B cell (primary cell): ENCODE results near the gene BHLHA9. TPM values are rescaled to one million over a fixed set of nuclear protein-coding genes. Genes with fewer than 3 reads are reported as not detected.

Experiments
- ATAC-seq: fragments of 200-7000 bp; cut with Tn5 transposase; one replicate; pipeline ENCODE4 v1.10.0; 2021; ENCODE audit warnings: low read depth, mild to moderate bottlenecking, moderate number of reproducible peaks, moderate library complexity
- CTCF ChIA-PET: fragments of 350-600 bp; sonication (Branson Sonifier 250); formaldehyde crosslinking; loops from one replicate; lab custom pipeline; 2021; ENCODE audit warnings: antibody characterized with exemption, inconsistent platforms; lab: Charles Lee
- POLR2A ChIA-PET: fragments of 350-600 bp; sonication (Branson Sonifier 250); formaldehyde crosslinking; loops from one replicate; lab custom pipeline; 2021; ENCODE audit warnings: antibody characterized with exemption; lab: Charles Lee
- DNase-seq: peaks from one replicate; pipeline ENCODE4 v3.0.0; 2013
- H2AFZ ChIP-seq: 2 replicates; pipeline ENCODE4 v1.6.1; 2012; ENCODE audit warnings: mild to moderate bottlenecking, low read depth, low read length; ENCODE audit not compliant: insufficient read depth, poor library complexity, severe bottlenecking
- H3K27ac ChIP-seq, 2 donors: 1 replicate in 1 of 2; 2 replicates in 1 of 2; pipeline ENCODE4 v1.5.1; 2012 to 2013; ENCODE audit warnings: low read length in 2 of 2, mild to moderate bottlenecking in 2 of 2, moderate library complexity in 1 of 2
- H3K27me3 ChIP-seq, 4 experiments: fragments of 200-600 bp in 1 of 4; sonication (generic) in 1 of 4; replicated peaks in 1 of 4; 1 replicate in 2 of 4; 2 replicates in 2 of 4; pipeline versions ENCODE4 v1.6.1 to v1.7.0; 2013 to 2016; ENCODE audit warnings: low read length in 3 of 4, mild to moderate bottlenecking in 2 of 4, mixed read lengths in 1 of 4, moderate library complexity in 1 of 4; ENCODE audit not compliant: insufficient read depth in 4 of 4, control insufficient read depth in 3 of 4; ENCODE audit errors: control extremely low read depth in 1 of 4
- H3K36me3 ChIP-seq, 2 experiments: replicated peaks in 1 of 2; 1 replicate in 1 of 2; 2 replicates in 1 of 2; pipeline versions ENCODE4 v1.6.1 to v1.7.1; 2013; ENCODE audit warnings: low read length in 1 of 2; ENCODE audit not compliant: insufficient read depth in 2 of 2, control insufficient read depth in 1 of 2; ENCODE audit errors: control extremely low read depth in 1 of 2, extremely low read depth in 1 of 2
- H3K4me1 ChIP-seq, 2 donors: fragments of 200-600 bp in 1 of 2; sonication (generic) in 1 of 2; 1 replicate in 1 of 2; 2 replicates in 1 of 2; pipeline versions ENCODE4 v1.5.1 to v1.6.1; 2013 to 2017; ENCODE audit warnings: low read length in 2 of 2; ENCODE audit not compliant: control insufficient read depth in 2 of 2, insufficient read depth in 2 of 2
- H3K4me2 ChIP-seq: replicated peaks from 2 replicates; pipeline ENCODE3; 2012; ENCODE audit warnings: mild to moderate bottlenecking, low read depth, low read length; ENCODE audit not compliant: poor library complexity, severe bottlenecking
- H3K4me3 ChIP-seq, 5 experiments: fragments of 200-600 bp in 1 of 5; sonication (generic) in 1 of 5; 1 replicate in 3 of 5; 2 replicates in 2 of 5; pipeline versions ENCODE4 v1.5.1 to v1.7.0; 2011 to 2016; ENCODE audit warnings: low read length in 4 of 5, mild to moderate bottlenecking in 4 of 5, low read depth in 2 of 5, control low read depth in 1 of 5, moderate library complexity in 1 of 5; ENCODE audit not compliant: insufficient read depth in 1 of 5; ENCODE audit errors: control extremely low read depth in 1 of 5, extremely low read depth in 1 of 5
- H3K79me2 ChIP-seq: fragments of 200-600 bp; sonication (generic); one replicate; pipeline ENCODE4 v1.6.0; 2016; ENCODE audit warnings: low read length; ENCODE audit not compliant: control insufficient read depth, insufficient read depth
- H3K9ac ChIP-seq: fragments of 200-600 bp; sonication (generic); 2 replicates; pipeline ENCODE4 v1.6.1; 2017; ENCODE audit warnings: mild to moderate bottlenecking, low read length, moderate library complexity
- H3K9me3 ChIP-seq, 3 donors: one replicate each; pipeline versions ENCODE4 v1.6.1 to v1.7.1; 2013; ENCODE audit warnings: low read length in 2 of 3; ENCODE audit not compliant: control insufficient read depth in 2 of 3, insufficient read depth in 1 of 3; ENCODE audit errors: control extremely low read depth in 1 of 3
- H4K20me1 ChIP-seq: 2 replicates; pipeline ENCODE4 v1.6.0; 2012; ENCODE audit warnings: mild to moderate bottlenecking, low read length; ENCODE audit not compliant: insufficient read depth, control insufficient read depth, poor library complexity, severe bottlenecking
- H3K27ac Mint-ChIP-seq: one replicate; pipeline ENCODE4 v1.8.0; 2021; ENCODE audit warnings: mixed read lengths
- H3K27me3 Mint-ChIP-seq: one replicate; pipeline ENCODE4 v1.8.0; 2021; ENCODE audit warnings: mixed read lengths
- H3K4me1 Mint-ChIP-seq: one replicate; pipeline ENCODE4 v1.8.0; 2021; ENCODE audit warnings: mixed read lengths
- H3K4me3 Mint-ChIP-seq: one replicate; pipeline ENCODE4 v1.8.0; 2021; ENCODE audit warnings: mixed read lengths
- H3K9me3 Mint-ChIP-seq: one replicate; pipeline ENCODE4 v1.8.0; 2022; ENCODE audit warnings: mixed read lengths; ENCODE audit not compliant: insufficient read depth
- CTCF ChIP-seq: fragments of 200-600 bp; IDR thresholded peaks from one replicate; pipeline ENCODE4 v1.8.0; 2022; ENCODE audit warnings: antibody characterized with exemption, mild to moderate bottlenecking
- EZH2 ChIP-seq: IDR thresholded peaks from 2 replicates; pipeline ENCODE4 v1.6.1; 2012; ENCODE audit warnings: borderline replicate concordance, low read depth, mild to moderate bottlenecking, moderate library complexity, low read length; ENCODE audit not compliant: insufficient read depth, poor library complexity, severe bottlenecking
- WGBS: methylation state at CpG from one replicate; pipeline ENCODE4 v1.1.5; 2013; ENCODE audit warnings: missing lambda C conversion rate; ENCODE audit not compliant: insufficient coverage; 5-methylcytosine and 5-hydroxymethylcytosine counted together
- intact Hi-C: fragments of 100-400 bp; cut with micrococcal nuclease; formaldehyde crosslinking; loops from one replicate; pipeline ENCODE4 v1.10.0; 2022
- polyA plus RNA-seq: library from polyadenylated mRNA; depleted of rRNA; stranded (reverse); fragments of >200 nt; gene quantifications from 2 replicates; pipeline ENCODE4 v1.2.3, GENCODE V29; 2012
- total RNA-seq, 2 donors: library from RNA; stranded (reverse); fragments of 120-200 nt in 1 of 2; gene quantifications; 1 replicate in 1 of 2; 2 replicates in 1 of 2; pipeline versions ENCODE4 v1.2.3 to v1.2.4, GENCODE V29; 2013 to 2022

BHLHA9 gene
- total and polyA plus RNA-seq, 2 donors (not counting 1 experiment from before 2014, with no cell fraction given): not detected

DNA sequence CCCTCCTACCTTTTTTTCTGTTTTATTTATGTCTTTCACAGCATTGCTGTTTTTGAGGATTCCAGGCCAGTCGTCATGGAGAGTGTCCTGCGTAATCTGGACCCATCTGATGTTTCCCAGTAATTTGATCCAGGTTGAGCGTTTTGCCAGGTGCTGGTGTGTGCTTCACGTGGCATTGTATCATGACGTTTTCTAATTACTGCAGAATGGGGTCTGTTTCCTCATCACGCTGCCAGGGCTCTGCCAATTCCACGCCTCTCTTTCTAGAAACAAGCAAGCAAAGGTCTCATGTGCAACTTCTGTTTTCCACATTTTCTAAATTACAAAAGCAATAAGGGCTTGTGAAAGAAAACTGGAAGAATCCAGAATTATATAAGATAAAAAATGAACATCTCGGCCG is 28.3 kb upstream of the BHLHA9 start:
- Histone ChIP-seq H4K20me1 (no peaks in the 10 kb centered on the region), H3K27me3 (peaks cover 0 to 2% (median 0%) of the 10 kb centered on the region in 4 experiments), H3K4me1 (no peaks in the 10 kb centered on the region), H3K36me3 (no peaks in the 10 kb centered on the region), H3K79me2 (no peaks in the 10 kb centered on the region), H2AFZ (no peak overlapping the region), H3K4me3 (no peak overlapping the region), H3K9me3 (peaks cover 0 to 4% (median 0%) of the 10 kb centered on the region in 3 donors), H3K4me2 (no peak overlapping the region), H3K9ac (no peak overlapping the region), H3K27ac (no peak overlapping the region)
- WGBS: 87% methylated on average over 4 of the region's 9 CpGs
- Mint-ChIP-seq H3K9me3 (no peaks in the 10 kb centered on the region), H3K27me3 (peaks cover 8% of the 10 kb centered on the region), H3K4me3 (no peak overlapping the region), H3K4me1 (no peaks in the 10 kb centered on the region), H3K27ac (no peak overlapping the region)
- DNase-seq (no peak), ATAC-seq (no peak)
- ChIA-PET CTCF (no interaction called here), POLR2A (interaction anchor here (0.7 kb wide), 1 partner anchor 17 kb away, joined by 5 read pairs; no protein-coding TSS in a partner anchor)
- intact Hi-C loops: no loop called here
- no peak for TF ChIP-seq CTCF
- TF ChIP-seq EZH2: no peak

DNA sequence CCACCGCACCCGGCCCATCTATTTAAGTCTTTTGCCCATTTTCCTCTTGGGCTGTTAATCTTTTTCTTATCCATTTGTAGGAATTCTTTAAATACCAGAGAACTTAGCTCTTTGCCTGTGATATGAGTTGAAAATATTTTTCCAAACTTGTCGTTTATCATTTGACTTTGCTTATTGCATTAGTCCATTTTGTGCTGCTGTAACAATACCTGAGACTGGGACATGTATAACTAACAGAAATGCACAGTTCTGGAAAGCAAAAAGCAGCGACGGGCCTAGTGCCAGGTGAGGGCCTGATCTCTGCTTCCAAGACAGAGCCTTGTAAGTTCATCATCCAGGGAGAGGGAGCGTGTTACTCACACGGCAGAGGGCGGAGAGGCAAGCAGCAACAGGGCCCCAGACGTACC is 25.6 kb upstream of the BHLHA9 start:
- no peak overlapping the region for H3K9ac ChIP-seq
- H3K4me3 ChIP-seq: no peak overlapping the region
- ChIA-PET POLR2A (no interaction called here), CTCF (no interaction called here)
- Mint-ChIP-seq H3K27ac (no peak overlapping the region), H3K4me1 (no peaks in the 10 kb centered on the region), H3K9me3 (no peaks in the 10 kb centered on the region), H3K27me3 (peaks cover 8% of the 10 kb centered on the region), H3K4me3 (no peak overlapping the region)
- intact Hi-C loops: no loop called here
- TF ChIP-seq EZH2 (no peak), CTCF (no peak)
- no peak for DNase-seq
- no peaks in the 10 kb centered on the region for H3K4me1 ChIP-seq
- H2AFZ ChIP-seq: no peak overlapping the region
- no peaks in the 10 kb centered on the region for H3K36me3 ChIP-seq
- WGBS: 88% methylated on average over 5 of the region's 9 CpGs
- peaks cover 0 to 11% (median 2%) of the 10 kb centered on the region in 3 donors for H3K9me3 ChIP-seq
- H3K27me3 ChIP-seq: peaks cover 0 to 2% (median 0%) of the 10 kb centered on the region in 4 experiments
- no peaks in the 10 kb centered on the region for H3K79me2 ChIP-seq
- no peak for ATAC-seq
- no peak overlapping the region for H3K27ac ChIP-seq
- no peaks in the 10 kb centered on the region for H4K20me1 ChIP-seq
- H3K4me2 ChIP-seq: no peak overlapping the region
